Kidney (tissue), 14 donors: ENCODE data around the gene CUL4A. TPM values are rescaled to one million over a fixed set of nuclear protein-coding genes. Genes with fewer than 3 reads are reported as not detected.
"Not testable (repeated sequence)": the region's sequence is repeated elsewhere in the genome, so short reads cannot be mapped to it uniquely, and the experiment has no call there.

Experiments used
- DNase-seq, 5 donors: peaks; one replicate each; pipeline ENCODE4 v3.0.0-alpha.2; 2013 to 2020
- FAIRE-seq: peaks from 2 replicates; lab custom pipeline; 2012; peaks lifted over from hg19 to GRCh38; lab: Jason Lieb, UNC
- H3K27ac ChIP-seq, 2 donors: one replicate each; pipeline ENCODE4 v1.7.0; 2013; ENCODE audit warnings: low read depth in 2 of 2, low read length in 2 of 2, inconsistent platforms in 1 of 2
- H3K27me3 ChIP-seq: one replicate; pipeline ENCODE4 v1.7.1; 2013; ENCODE audit warnings: low read length, inconsistent platforms; ENCODE audit not compliant: control insufficient read depth, insufficient read depth
- H3K36me3 ChIP-seq, 3 donors: one replicate each; pipeline versions ENCODE4 v1.7.0 to v1.7.1; 2013; ENCODE audit warnings: low read length in 3 of 3, control low read depth in 1 of 3, inconsistent platforms in 1 of 3; ENCODE audit not compliant: insufficient read depth in 3 of 3, control insufficient read depth in 2 of 3
- H3K4me1 ChIP-seq, 3 donors: one replicate each; pipeline versions ENCODE4 v1.7.0 to v1.7.1; 2013; ENCODE audit warnings: low read length in 3 of 3, inconsistent platforms in 1 of 3, low read depth in 1 of 3; ENCODE audit not compliant: control insufficient read depth in 2 of 3, insufficient read depth in 2 of 3
- H3K4me3 ChIP-seq, 3 donors: one replicate each; pipeline versions ENCODE4 v1.7.0 to v1.8.1; 2013; ENCODE audit warnings: low read length in 3 of 3, control low read depth in 1 of 3, inconsistent platforms in 1 of 3
- H3K9ac ChIP-seq, 3 donors: one replicate each; pipeline versions ENCODE4 v1.7.0 to v1.7.1; 2013; ENCODE audit warnings: low read length in 3 of 3, control low read depth in 1 of 3, inconsistent platforms in 1 of 3
- H3K9me3 ChIP-seq, 3 donors: one replicate each; pipeline versions ENCODE4 v1.7.0 to v1.7.1; 2013; ENCODE audit warnings: low read length in 3 of 3, control low read depth in 1 of 3, inconsistent platforms in 1 of 3; ENCODE audit not compliant: control insufficient read depth in 2 of 3, insufficient read depth in 1 of 3
- intact Hi-C: fragments of 100-400 bp; cut with DNase I; formaldehyde crosslinking; loops from one replicate; pipeline ENCODE4 v1.11.1; 2022
- polyA plus RNA-seq: library from polyadenylated mRNA; stranded (reverse); fragments of 350-450 nt; fragmentation: Illumina TruSeq; extraction: RNeasy Lipid Tissue Mini Kit (QIAGEN cat#74804); gene quantifications from one replicate; pipeline ENCODE4 v1.2.3, GENCODE V29; 2014; ENCODE audit warnings: low read depth, low replicate concordance; ENCODE audit not compliant: insufficient read depth
- total RNA-seq: library from RNA; stranded (reverse); fragmentation: NEBNext Ultra II Directional; extraction: Animal tissue kit (Norgen Biotek cat#: 25700); gene quantifications from one replicate; pipeline ENCODE4 v1.2.1, GENCODE V29; 2021
- TF ChIP-seq, protein P1 (sequence below): IDR thresholded peaks from 3 replicates; pipeline ENCODE4 v1.5.1; 2012; ENCODE audit warnings: mild to moderate bottlenecking, moderate library complexity, borderline replicate concordance; ENCODE audit not compliant: insufficient read depth; ENCODE audit errors: extremely low read depth
- donor health status: control.
- donor health status: control.
- donor health status: control.
- donor health status: control.
- donor health status: control.
- donor health status: DM: yes; HTN: yes; CAD: no.
- donor health status: Normal renal cell carcinoma (clear cell type).

The CUL4A gene
- total and polyA plus RNA-seq, 2 donors from 2014 or later, result 26.5 to 62.5 TPM

GRCh38 chr13:113238536-113238935 is 29.1 kb downstream of the CUL4A start:
- DNase-seq (peak in 1 of 5 donors; percentile 5), FAIRE-seq (no peak)
- H3K9ac ChIP-seq, result no peak overlapping the region
- H3K4me1 ChIP-seq, result no peaks in the 10 kb centered on the region
- peaks cover 4 to 46% (median 19%) of the 10 kb centered on the region in 3 donors for H3K36me3 ChIP-seq
- H3K4me3 ChIP-seq, result no peak overlapping the region
- TF ChIP-seq, protein P1, sequence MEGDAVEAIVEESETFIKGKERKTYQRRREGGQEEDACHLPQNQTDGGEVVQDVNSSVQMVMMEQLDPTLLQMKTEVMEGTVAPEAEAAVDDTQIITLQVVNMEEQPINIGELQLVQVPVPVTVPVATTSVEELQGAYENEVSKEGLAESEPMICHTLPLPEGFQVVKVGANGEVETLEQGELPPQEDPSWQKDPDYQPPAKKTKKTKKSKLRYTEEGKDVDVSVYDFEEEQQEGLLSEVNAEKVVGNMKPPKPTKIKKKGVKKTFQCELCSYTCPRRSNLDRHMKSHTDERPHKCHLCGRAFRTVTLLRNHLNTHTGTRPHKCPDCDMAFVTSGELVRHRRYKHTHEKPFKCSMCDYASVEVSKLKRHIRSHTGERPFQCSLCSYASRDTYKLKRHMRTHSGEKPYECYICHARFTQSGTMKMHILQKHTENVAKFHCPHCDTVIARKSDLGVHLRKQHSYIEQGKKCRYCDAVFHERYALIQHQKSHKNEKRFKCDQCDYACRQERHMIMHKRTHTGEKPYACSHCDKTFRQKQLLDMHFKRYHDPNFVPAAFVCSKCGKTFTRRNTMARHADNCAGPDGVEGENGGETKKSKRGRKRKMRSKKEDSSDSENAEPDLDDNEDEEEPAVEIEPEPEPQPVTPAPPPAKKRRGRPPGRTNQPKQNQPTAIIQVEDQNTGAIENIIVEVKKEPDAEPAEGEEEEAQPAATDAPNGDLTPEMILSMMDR, result no peak
- intact Hi-C loops, result no loop called here
- no peaks in the 10 kb centered on the region for H3K27me3 ChIP-seq
- no peak overlapping the region for H3K27ac ChIP-seq
- H3K9me3 ChIP-seq, result no peaks in the 10 kb centered on the region

GRCh38 chr13:113239357-113239756 is 29.9 kb downstream of the CUL4A start:
- Histone ChIP-seq H3K4me3 (no peak overlapping the region), H3K4me1 (no peaks in the 10 kb centered on the region), H3K36me3 (peaks cover 4 to 53% (median 24%) of the 10 kb centered on the region in 3 donors), H3K9ac (no peak overlapping the region), H3K9me3 (no peaks in the 10 kb centered on the region), H3K27me3 (no peaks in the 10 kb centered on the region), H3K27ac (no peak overlapping the region)
- FAIRE-seq, result no peak
- TF ChIP-seq, protein P1, result no peak
- intact Hi-C loops, result no loop called here
- DNase-seq, result no peak

GRCh38 chr13:113239986-113240385 is 30.6 kb downstream of the CUL4A start:
- Histone ChIP-seq H3K4me1 (no peaks in the 10 kb centered on the region), H3K36me3 (peaks cover 2 to 53% (median 23%) of the 10 kb centered on the region in 3 donors), H3K9me3 (no peaks in the 10 kb centered on the region), H3K27me3 (no peaks in the 10 kb centered on the region), H3K27ac (no peak overlapping the region), H3K4me3 (no peak overlapping the region), H3K9ac (no peak overlapping the region)
- intact Hi-C loops, result no loop called here
- DNase-seq (no peak), FAIRE-seq (no peak)
- TF ChIP-seq, protein P1, result no peak

DNA sequence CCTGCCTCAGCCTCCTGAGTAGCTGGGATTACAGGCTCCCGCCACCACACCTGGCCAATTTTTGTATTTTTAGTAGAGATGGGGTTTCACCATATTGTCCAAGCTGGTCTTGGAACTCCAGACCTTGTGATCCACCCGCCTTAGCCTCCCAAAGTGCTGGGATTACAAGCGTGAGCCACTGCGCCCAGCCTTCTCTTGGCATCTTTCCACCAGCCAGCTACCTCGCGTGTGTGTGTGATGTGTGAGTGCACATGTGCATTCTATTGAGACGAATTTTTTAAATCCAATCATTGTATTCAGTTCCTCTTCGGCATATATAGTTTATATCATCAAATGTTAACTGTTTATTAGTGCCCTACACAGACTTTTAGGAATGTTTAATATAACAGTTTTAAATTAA is 32.2 kb downstream of the CUL4A start:
- H3K36me3 ChIP-seq, result peaks cover 4 to 58% (median 32%) of the 10 kb centered on the region in 3 donors
- H3K27me3 ChIP-seq, H3K9me3 ChIP-seq, H3K4me1 ChIP-seq, H3K4me3 ChIP-seq, H3K9ac ChIP-seq, DNase-seq, H3K27ac ChIP-seq, intact Hi-C loops, FAIRE-seq: not testable (repeated sequence)
